MM.1S (cell line): ENCODE measurements around the gene ZDHHC11.
"Not testable (repeated sequence)": the region's sequence is repeated elsewhere in the genome, so short reads cannot be mapped to it uniquely, and the experiment has no call there.

ENCODE experiments used
- DNase-seq: peaks from one replicate; pipeline ENCODE4 v3.0.0-alpha.2; 2015
- H2AFZ ChIP-seq: fragments of 300-600 bp; sonication (generic); 2 replicates; pipeline ENCODE4 v1.6.0; 2016; ENCODE audit warnings: antibody characterized with exemption, low read length
- H3F3A ChIP-seq: fragments of 300-600 bp; sonication (generic); 2 replicates; pipeline ENCODE4 v1.6.1; 2016; ENCODE audit warnings: mild to moderate bottlenecking, antibody characterized with exemption, low read length, moderate library complexity, mixed read lengths; ENCODE audit not compliant: insufficient read depth
- H3K27ac ChIP-seq: fragments of 300-600 bp; sonication (generic); 2 replicates; pipeline ENCODE4 v1.5.1; 2016; ENCODE audit warnings: mild to moderate bottlenecking, low read length
- H3K27me3 ChIP-seq: fragments of 300-600 bp; sonication (generic); replicated peaks from 2 replicates; pipeline ENCODE4 v1.6.0; 2016; ENCODE audit warnings: low read length; ENCODE audit not compliant: insufficient read depth
- H3K36me3 ChIP-seq: fragments of 300-600 bp; sonication (generic); replicated peaks from 2 replicates; pipeline ENCODE4 v1.6.1; 2016; ENCODE audit warnings: mild to moderate bottlenecking, low read length, mixed read lengths; ENCODE audit not compliant: insufficient read depth
- H3K4me1 ChIP-seq: fragments of 300-600 bp; sonication (generic); 2 replicates; pipeline ENCODE4 v1.6.1; 2016; ENCODE audit warnings: low read length, mixed read lengths
- H3K4me2 ChIP-seq: fragments of 300-600 bp; sonication (generic); 2 replicates; pipeline ENCODE4 v1.6.0; 2016; ENCODE audit warnings: low read depth, low read length
- H3K4me3 ChIP-seq: fragments of 300-600 bp; sonication (generic); 2 replicates; pipeline ENCODE4 v1.5.1; 2016; ENCODE audit warnings: low read length, mixed read lengths
- H3K79me2 ChIP-seq: fragments of 300-600 bp; sonication (generic); 2 replicates; pipeline ENCODE4 v1.6.1; 2016; ENCODE audit warnings: mixed run types, low read length, mixed read lengths
- H3K9ac ChIP-seq: fragments of 300-600 bp; sonication (generic); 2 replicates; pipeline ENCODE4 v1.6.1; 2016; ENCODE audit warnings: low read length, mixed read lengths
- H3K9me2 ChIP-seq: fragments of 300-600 bp; sonication (generic); replicated peaks from 2 replicates; pipeline ENCODE4 v1.6.1; 2016; ENCODE audit warnings: mild to moderate bottlenecking, low read length, mixed read lengths; ENCODE audit not compliant: insufficient read depth
- H3K9me3 ChIP-seq: fragments of 300-600 bp; sonication (generic); replicated peaks from 2 replicates; pipeline ENCODE4 v1.6.1; 2016; ENCODE audit warnings: mild to moderate bottlenecking, low read length, mixed read lengths; ENCODE audit not compliant: insufficient read depth
- H4K20me1 ChIP-seq: fragments of 300-600 bp; sonication (generic); 2 replicates; pipeline ENCODE4 v1.6.1; 2016; ENCODE audit warnings: mild to moderate bottlenecking, low read length, moderate library complexity, mixed read lengths; ENCODE audit not compliant: insufficient read depth
- EZH2 ChIP-seq: fragments of 300-600 bp; sonication (generic); optimal IDR thresholded peaks from 2 replicates; pipeline ENCODE3; 2017; ENCODE audit warnings: low read depth, mild to moderate bottlenecking, antibody characterized with exemption, low read length, mixed read lengths
- EZH2phosphoT487 ChIP-seq: fragments of 300-600 bp; sonication (generic); IDR thresholded peaks from 2 replicates; pipeline ENCODE4 v1.6.1; 2018; ENCODE audit warnings: antibody characterized with exemption, low read length
- TF ChIP-seq, protein P1 (sequence below): fragments of 300-600 bp; sonication (generic); IDR thresholded peaks from 2 replicates; pipeline ENCODE4 v1.5.1; 2016; ENCODE audit warnings: antibody characterized with exemption, low read length, mixed read lengths

The ZDHHC11 gene

GRCh38 chr5:769485-770145 lies 81.2 kb downstream of the ZDHHC11 start:
- H3K9me3 ChIP-seq, H3F3A ChIP-seq, H4K20me1 ChIP-seq, H3K79me2 ChIP-seq, H3K9me2 ChIP-seq, H3K4me1 ChIP-seq, H3K4me3 ChIP-seq, H3K4me2 ChIP-seq, H3K27me3 ChIP-seq, H3K9ac ChIP-seq, H3K36me3 ChIP-seq, H3K27ac ChIP-seq, H2AFZ ChIP-seq, DNase-seq: not testable (repeated sequence)

- H3K4me1 ChIP-seq: no peaks in the 10 kb centered on the region
- H3K9me2 ChIP-seq: no peaks in the 10 kb centered on the region
- H3K4me2 ChIP-seq: no peak overlapping the region
- H3K79me2 ChIP-seq: no peaks in the 10 kb centered on the region
- no peaks in the 10 kb centered on the region for H4K20me1 ChIP-seq
- H2AFZ ChIP-seq: no peak overlapping the region
- TF ChIP-seq, protein P1, sequence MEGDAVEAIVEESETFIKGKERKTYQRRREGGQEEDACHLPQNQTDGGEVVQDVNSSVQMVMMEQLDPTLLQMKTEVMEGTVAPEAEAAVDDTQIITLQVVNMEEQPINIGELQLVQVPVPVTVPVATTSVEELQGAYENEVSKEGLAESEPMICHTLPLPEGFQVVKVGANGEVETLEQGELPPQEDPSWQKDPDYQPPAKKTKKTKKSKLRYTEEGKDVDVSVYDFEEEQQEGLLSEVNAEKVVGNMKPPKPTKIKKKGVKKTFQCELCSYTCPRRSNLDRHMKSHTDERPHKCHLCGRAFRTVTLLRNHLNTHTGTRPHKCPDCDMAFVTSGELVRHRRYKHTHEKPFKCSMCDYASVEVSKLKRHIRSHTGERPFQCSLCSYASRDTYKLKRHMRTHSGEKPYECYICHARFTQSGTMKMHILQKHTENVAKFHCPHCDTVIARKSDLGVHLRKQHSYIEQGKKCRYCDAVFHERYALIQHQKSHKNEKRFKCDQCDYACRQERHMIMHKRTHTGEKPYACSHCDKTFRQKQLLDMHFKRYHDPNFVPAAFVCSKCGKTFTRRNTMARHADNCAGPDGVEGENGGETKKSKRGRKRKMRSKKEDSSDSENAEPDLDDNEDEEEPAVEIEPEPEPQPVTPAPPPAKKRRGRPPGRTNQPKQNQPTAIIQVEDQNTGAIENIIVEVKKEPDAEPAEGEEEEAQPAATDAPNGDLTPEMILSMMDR: no peak
- TF ChIP-seq EZH2phosphoT487: no peak
- TF ChIP-seq EZH2: no peak
- no peaks in the 10 kb centered on the region for H3K36me3 ChIP-seq
- no peaks in the 10 kb centered on the region for H3F3A ChIP-seq
- DNase-seq: no peak
- no peak overlapping the region for H3K9ac ChIP-seq
- no peaks in the 10 kb centered on the region for H3K27me3 ChIP-seq
- H3K9me3 ChIP-seq: no peaks in the 10 kb centered on the region
- H3K4me3 ChIP-seq: no peak overlapping the region
- no peak overlapping the region for H3K27ac ChIP-seq
Measured at GRCh38 chr5:766666-767431, 83.9 kb downstream of the ZDHHC11 start.

GRCh38 chr5:765948-766631 lies 84.7 kb downstream of the ZDHHC11 start:
- no peaks in the 10 kb centered on the region for H4K20me1 ChIP-seq
- DNase-seq: no peak
- H3K27ac ChIP-seq: no peak overlapping the region
- H3K4me3 ChIP-seq: no peak overlapping the region
- H3K9me3 ChIP-seq: no peaks in the 10 kb centered on the region
- H3K27me3 ChIP-seq: no peaks in the 10 kb centered on the region
- no peaks in the 10 kb centered on the region for H3K79me2 ChIP-seq
- H3K36me3 ChIP-seq: no peaks in the 10 kb centered on the region
- TF ChIP-seq, protein P1: no peak
- no peak for TF ChIP-seq EZH2phosphoT487
- no peak for TF ChIP-seq EZH2
- no peak overlapping the region for H3K4me2 ChIP-seq
- H3F3A ChIP-seq: 0 out of 2 replicates have a peak, but pooled peaks cover under 1% of the 10 kb centered on the region
- H2AFZ ChIP-seq: no peak overlapping the region
- H3K4me1 ChIP-seq: peaks cover 5% of the 10 kb centered on the region
- H3K9me2 ChIP-seq: no peaks in the 10 kb centered on the region
- no peak overlapping the region for H3K9ac ChIP-seq
